DMS 273 (cell line): ENCODE results near the gene TINCR.

Experiments used
- DNase-seq: peaks from one replicate; lab custom pipeline; 2025; ENCODE audit not compliant: unreplicated experiment; lab: John Stamatoyannopoulos, UW

Gene TINCR

GRCh38 chr19:5520501-5520900, 47.3 kb downstream of the TINCR start:
- no peak for DNase-seq

DNA sequence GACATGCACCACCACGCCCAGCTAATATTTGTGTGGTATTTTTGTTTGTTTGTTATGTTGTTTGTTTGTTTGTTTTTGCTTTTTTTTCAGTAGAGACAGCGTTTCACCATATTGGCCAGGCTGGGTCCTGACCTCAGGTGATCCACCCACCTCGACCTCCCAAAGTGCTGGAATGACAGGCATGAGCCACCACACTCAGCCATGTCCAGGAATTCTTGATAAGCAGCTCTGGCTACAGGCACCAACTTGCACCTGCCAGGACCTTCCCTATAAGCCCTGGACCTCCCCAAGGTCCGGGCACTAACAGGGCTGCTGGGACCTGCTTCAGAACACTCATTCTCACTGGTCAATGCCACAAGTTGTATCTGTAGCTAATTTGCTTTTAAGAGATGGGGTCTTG, 48.7 kb downstream of the TINCR start:
- no peak for DNase-seq

DNA sequence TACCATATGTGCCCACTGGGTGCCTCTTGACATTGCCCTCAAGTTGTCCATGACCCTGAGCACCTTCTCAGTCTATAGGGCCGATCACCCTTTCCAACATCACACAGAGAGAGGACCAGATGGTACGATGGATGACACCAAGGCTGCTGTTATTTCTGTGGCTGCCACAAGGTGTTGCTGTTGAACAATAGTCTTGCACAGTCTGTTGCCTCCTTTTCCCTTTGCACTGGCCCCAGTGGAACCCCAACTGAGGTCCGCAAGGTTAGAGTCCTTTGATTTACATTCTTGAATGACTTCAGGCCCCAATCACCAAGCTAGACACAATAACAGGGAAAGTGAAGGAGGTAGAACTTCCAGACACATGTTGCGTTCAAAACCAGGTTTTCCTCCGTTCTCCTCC, 52.0 kb downstream of the TINCR start:
- DNase-seq, result peak; percentile 63

DNA sequence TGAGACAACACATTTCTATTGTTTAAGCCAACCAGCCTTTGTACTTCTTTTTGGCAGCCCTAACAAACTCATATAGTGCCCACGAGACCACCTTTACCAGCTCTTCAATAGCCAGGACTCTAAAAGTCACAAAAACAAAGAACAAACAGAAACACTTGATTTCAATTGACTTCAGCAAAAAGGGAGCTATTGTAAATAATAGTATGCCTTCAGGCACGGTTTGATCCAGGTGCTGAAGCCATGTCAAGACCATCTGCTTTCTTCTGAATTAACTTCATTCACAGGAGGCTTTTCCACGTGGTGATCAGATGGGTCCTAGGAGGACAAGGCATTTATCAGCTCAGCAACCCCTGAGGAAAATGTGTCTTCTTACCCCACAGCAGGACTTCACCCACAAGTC, 53.8 kb downstream of the TINCR start:
- DNase-seq, result no peak

- no peak for DNase-seq
These were observed 55.0 kb downstream of the TINCR start for GRCh38 chr19:5512715-5513114.
